SK-N-SH (cell line): ENCODE measurements around the gene HIPK1.

Experiments
- CHD2 ChIP-seq: fragments of 150-350 bp; IDR thresholded peaks from 2 replicates; pipeline ENCODE4 v1.6.1; 2018; ENCODE audit warnings: low read length; ENCODE audit not compliant: partially characterized antibody
- CTCF ChIP-seq: fragments of 200-600 bp; sonication (generic); IDR thresholded peaks from 2 replicates; pipeline ENCODE4 v1.6.1; 2017; ENCODE audit warnings: antibody characterized with exemption, mild to moderate bottlenecking, moderate library complexity
- ELF1 ChIP-seq: IDR thresholded peaks from 2 replicates; pipeline ENCODE4 v1.4.0; 2012
- EP300 ChIP-seq, 2 experiments: IDR thresholded peaks; 2 replicates each; pipeline versions ENCODE4 v1.4.0 to v1.6.1; 2012; ENCODE audit warnings: borderline replicate concordance in 1 of 2, low read depth in 1 of 2, low read length in 1 of 2
- GABPA ChIP-seq: IDR thresholded peaks from 2 replicates; pipeline ENCODE4 v1.4.0; 2012; ENCODE audit warnings: low read depth, mild to moderate bottlenecking
- MAX ChIP-seq: IDR thresholded peaks from 2 replicates; pipeline ENCODE4 v1.4.0; 2012; ENCODE audit warnings: low read depth
- NRF1 ChIP-seq: IDR thresholded peaks from 2 replicates; pipeline ENCODE4 v1.6.1; 2012; ENCODE audit warnings: low read depth, mild to moderate bottlenecking, low read length
- PBX3 ChIP-seq: IDR thresholded peaks from 2 replicates; pipeline ENCODE4; 2012
- POLR2AphosphoS5 ChIP-seq: IDR thresholded peaks from 2 replicates; pipeline ENCODE4 v1.6.1; 2012; ENCODE audit warnings: low read depth, low read length
- RCOR1 ChIP-seq: fragments of 150-350 bp; IDR thresholded peaks from 2 replicates; pipeline ENCODE4 v1.6.1; 2017; ENCODE audit warnings: antibody characterized with exemption, low read length
- REST ChIP-seq: IDR thresholded peaks from 2 replicates; pipeline ENCODE4 v1.6.1; 2012; ENCODE audit warnings: mild to moderate bottlenecking, low read depth, low read length, moderate library complexity
- TAF1 ChIP-seq: IDR thresholded peaks from 2 replicates; pipeline ENCODE4 v1.6.1; 2012; ENCODE audit warnings: low read depth, mild to moderate bottlenecking, low read length, moderate library complexity, borderline replicate concordance

GRCh38 chr1:113903501-113904292, 25.4 kb upstream of the HIPK1 start:
- TF ChIP-seq CTCF (no peak), MAX (no peak), RCOR1 (no peak), CHD2 (no peak), POLR2AphosphoS5 (no peak), EP300 (IDR thresholded peaks at IDR 0.05; ENCODE audit: borderline replicate concordance in 1 of 2, low read depth in 1 of 2, low read length in 1 of 2) (no peak), PBX3 (no peak), TAF1 (no peak), GABPA (no peak), NRF1 (no peak), REST (no peak), ELF1 (no peak)
